Smooth muscle cell (in vitro differentiated cells): ENCODE measurements around the gene TENM4. TPM values are rescaled to one million over a fixed set of nuclear protein-coding genes. Genes with fewer than 3 reads are reported as not detected.

ENCODE experiments used
- DNase-seq: peaks from one replicate; lab custom pipeline; 2025; ENCODE audit not compliant: unreplicated experiment; lab: John Stamatoyannopoulos, UW
- H2AFZ ChIP-seq: fragments of 200-600 bp; sonication (generic); 2 replicates; pipeline ENCODE4 v1.6.0; 2016; ENCODE audit warnings: antibody characterized with exemption, low read depth, mild to moderate bottlenecking
- H3F3A ChIP-seq: fragments of 200-600 bp; sonication (generic); 2 replicates; pipeline ENCODE4 v1.6.0; 2017; ENCODE audit warnings: antibody characterized with exemption, low read depth
- H3K27ac ChIP-seq: fragments of 200-600 bp; sonication (generic); 2 replicates; pipeline ENCODE4 v1.5.1; 2016; ENCODE audit warnings: low read depth, mild to moderate bottlenecking
- H3K27me3 ChIP-seq: fragments of 200-600 bp; sonication (generic); 2 replicates; pipeline ENCODE4 v1.6.1; 2016; ENCODE audit warnings: low read depth, mild to moderate bottlenecking
- H3K36me3 ChIP-seq: fragments of 200-600 bp; sonication (generic); 2 replicates; pipeline ENCODE4 v1.5.1; 2016; ENCODE audit warnings: low read depth
- H3K4me1 ChIP-seq: fragments of 200-600 bp; sonication (generic); 2 replicates; pipeline ENCODE4 v1.5.1; 2016; ENCODE audit warnings: low read depth
- H3K4me2 ChIP-seq: fragments of 200-600 bp; sonication (generic); 2 replicates; pipeline ENCODE4 v1.6.0; 2016; ENCODE audit warnings: mild to moderate bottlenecking
- H3K4me3 ChIP-seq: fragments of 200-600 bp; sonication (generic); 2 replicates; pipeline ENCODE4 v1.5.1; 2016; ENCODE audit warnings: mild to moderate bottlenecking
- H3K79me2 ChIP-seq: fragments of 200-600 bp; sonication (generic); 2 replicates; pipeline ENCODE4 v1.6.0; 2016; ENCODE audit warnings: low read depth, mild to moderate bottlenecking
- H3K9ac ChIP-seq: fragments of 200-600 bp; sonication (generic); 2 replicates; pipeline ENCODE4 v1.6.0; 2016; ENCODE audit warnings: low read depth
- H3K9me3 ChIP-seq: fragments of 200-600 bp; sonication (generic); replicated peaks from 2 replicates; pipeline ENCODE4 v1.5.1; 2016; ENCODE audit warnings: low read depth
- H4K20me1 ChIP-seq: fragments of 200-600 bp; sonication (generic); 2 replicates; pipeline ENCODE4 v1.6.0; 2016; ENCODE audit warnings: low read depth
- CTCF ChIP-seq: fragments of 200-600 bp; sonication (generic); IDR thresholded peaks from 2 replicates; pipeline ENCODE4 v1.5.1; 2017; ENCODE audit warnings: borderline replicate concordance, mild to moderate bottlenecking, antibody characterized with exemption; ENCODE audit not compliant: insufficient read depth, poor library complexity, severe bottlenecking
- WGBS: methylation state at CpG from one replicate; pipeline ENCODE4 v1.1.7; 2016; ENCODE audit warnings: low lambda C conversion rate; 5-methylcytosine and 5-hydroxymethylcytosine counted together
- polyA plus RNA-seq: library from polyadenylated mRNA; unstranded; fragments of >200 nt; fragmentation: Nextera tagmentation; extraction: Ambion mirVana; gene quantifications from 2 replicates; pipeline ENCODE4 v1.2.1, GENCODE V29; 2016
- total RNA-seq: library from RNA; depleted of rRNA; stranded (reverse); fragments of >200 nt; gene quantifications from 2 replicates; pipeline ENCODE4 v1.2.3, GENCODE V29; 2014

TENM4 gene
- total and polyA plus RNA-seq, 2 experiments from 2014 or later, result 31.6 to 38.2 TPM

- Histone ChIP-seq H3F3A (no peaks in the 10 kb centered on the region), H3K9me3 (no peaks in the 10 kb centered on the region), H3K27ac (no peak overlapping the region), H3K4me1 (no peaks in the 10 kb centered on the region), H3K4me2 (no peak overlapping the region), H3K79me2 (peaks cover 23% of the 10 kb centered on the region), H4K20me1 (peaks cover 5% of the 10 kb centered on the region), H3K27me3 (no peaks in the 10 kb centered on the region), H3K4me3 (no peak overlapping the region), H3K36me3 (no peaks in the 10 kb centered on the region), H3K9ac (no peak overlapping the region), H2AFZ (no peak overlapping the region)
- no peak for DNase-seq
- TF ChIP-seq CTCF, result no peak
- 82% methylated on average over 4 of the region's 4 CpGs for WGBS
Observed at GRCh38 chr11:78907636-78908035, 533.2 kb downstream of the TENM4 start.

- WGBS, result 15% methylated on average over 1 of the region's 1 CpG
- no peaks in the 10 kb centered on the region for H3K9me3 ChIP-seq
- no peaks in the 10 kb centered on the region for H3K36me3 ChIP-seq
Observed at GRCh38 chr11:78906566-78906965, 534.3 kb downstream of the TENM4 start.

GRCh38 chr11:78905756-78906155 is 535.1 kb downstream of the TENM4 start:
- no peak overlapping the region for H3K4me2 ChIP-seq
- H3K4me1 ChIP-seq, result no peaks in the 10 kb centered on the region
- H3K27ac ChIP-seq, result no peak overlapping the region
- WGBS, result 97% methylated on average over 3 of the region's 3 CpGs
- H4K20me1 ChIP-seq, result peaks cover 4% of the 10 kb centered on the region
- H2AFZ ChIP-seq, result no peak overlapping the region
- no peaks in the 10 kb centered on the region for H3F3A ChIP-seq
- no peaks in the 10 kb centered on the region for H3K36me3 ChIP-seq
- no peak for TF ChIP-seq CTCF
- H3K4me3 ChIP-seq, result no peak overlapping the region
- peaks cover 13% of the 10 kb centered on the region for H3K79me2 ChIP-seq
- H3K27me3 ChIP-seq, result no peaks in the 10 kb centered on the region
- no peak overlapping the region for H3K9ac ChIP-seq
- DNase-seq, result no peak
- no peaks in the 10 kb centered on the region for H3K9me3 ChIP-seq

More at GRCh38 chr11:78906566-78906965, 534.3 kb downstream of the TENM4 start:
- peaks cover 16% of the 10 kb centered on the region for H3K79me2 ChIP-seq
- TF ChIP-seq CTCF, result no peak
- DNase-seq, result no peak
- H2AFZ ChIP-seq, result no peak overlapping the region
- H3K4me1 ChIP-seq, result no peaks in the 10 kb centered on the region
- H3K9ac ChIP-seq, result no peak overlapping the region
- no peaks in the 10 kb centered on the region for H3F3A ChIP-seq
- H3K4me2 ChIP-seq, result no peak overlapping the region
- no peaks in the 10 kb centered on the region for H3K27me3 ChIP-seq
- H3K27ac ChIP-seq, result no peak overlapping the region
- no peak overlapping the region for H3K4me3 ChIP-seq
- peaks cover 5% of the 10 kb centered on the region for H4K20me1 ChIP-seq

- Histone ChIP-seq H2AFZ (no peak overlapping the region), H3K9ac (no peak overlapping the region), H3F3A (no peaks in the 10 kb centered on the region), H3K79me2 (peaks cover 2% of the 10 kb centered on the region), H3K27ac (no peak overlapping the region), H3K4me1 (no peaks in the 10 kb centered on the region), H4K20me1 (no peaks in the 10 kb centered on the region), H3K36me3 (no peaks in the 10 kb centered on the region), H3K4me3 (no peak overlapping the region), H3K27me3 (no peaks in the 10 kb centered on the region), H3K9me3 (no peaks in the 10 kb centered on the region), H3K4me2 (no peak overlapping the region)
- WGBS, result 98% methylated on average over 41 of the region's 43 CpGs
- DNase-seq, result no peak
- no peak for TF ChIP-seq CTCF
Observed at GRCh38 chr11:78902771-78903507, 537.9 kb downstream of the TENM4 start.
